Measurements from ENCODE around the gene ANXA6. TPM values are rescaled to one million over a fixed set of nuclear protein-coding genes. Genes with fewer than 3 reads are reported as not detected.

ANXA6 gene
- polyA plus RNA-seq, 3 donors: 60.6 to 124 (median 93.5) TPM

GRCh38 chr5:151084363-151084762, 73.2 kb downstream of the ANXA6 start:
- Histone ChIP-seq H3K27ac (ENCODE audit: low read depth in 1 of 2, low read length in 2 of 2) (no peak overlapping the region), H3K4me3 (replicated peaks in 1 of 3; ENCODE audit: low read depth in 2 of 3, low read length in 3 of 3) (no peak overlapping the region), H3K4me1 (ENCODE audit: control insufficient read depth in 1 of 2, insufficient read depth in 2 of 2, low read length in 2 of 2) (peaks cover 67 to 76% of the 10 kb centered on the region in 2 donors), H3K9me3 (replicated peaks in 1 of 2; ENCODE audit: control insufficient read depth in 1 of 2, insufficient read depth in 1 of 2, low read length in 2 of 2) (no peaks in the 10 kb centered on the region), H3K4me2 (replicated peaks; ENCODE audit: extremely low read depth, low read length, poor library complexity, severe bottlenecking) (no peak overlapping the region), H2AFZ (ENCODE audit: insufficient read depth, low read depth, low read length, poor library complexity, severe bottlenecking) (no peak overlapping the region), H3K9ac (ENCODE audit: insufficient read depth, low read length, poor library complexity, severe bottlenecking) (no peak overlapping the region), H3K79me2 (ENCODE audit: insufficient read depth, low read length) (peaks cover 29% of the 10 kb centered on the region), H3K36me3 (replicated peaks in 1 of 2; ENCODE audit: control insufficient read depth in 1 of 2, insufficient read depth in 2 of 2, low read length in 2 of 2) (no peaks in the 10 kb centered on the region), H3K27me3 (ENCODE audit: control insufficient read depth in 2 of 2, insufficient read depth in 2 of 2, low read length in 2 of 2) (no peaks in the 10 kb centered on the region), H4K20me1 (ENCODE audit: insufficient read depth, low read length) (peaks cover 9% of the 10 kb centered on the region)
- Mint-ChIP-seq H3K4me3 (no peak overlapping the region), H3K9me3 (no peaks in the 10 kb centered on the region), H3K4me1 (peaks cover 74% of the 10 kb centered on the region), H3K36me3 (peaks cover 2 to 3% of the 10 kb centered on the region in 2 donors), H3K27me3 (ENCODE audit: low read depth in 3 of 3) (peaks cover 0 to 3% (median 0%) of the 10 kb centered on the region in 3 donors), H3K27ac (peak overlapping the region in 3 of 7 donors; percentile 4 to 83 (median 76))
- intact Hi-C loops (cut with micrococcal nuclease): no loop called here
- WGBS (ENCODE audit: insufficient coverage): 100% methylated on average over 3 of the region's 7 CpGs
- DNase-seq: no peak
- no peak for TF ChIP-seq CTCF (IDR thresholded peaks at IDR 0.05)

GRCh38 chr5:151083081-151083676, 74.4 kb downstream of the ANXA6 start:
- Histone ChIP-seq H3K9me3 (replicated peaks in 1 of 2; ENCODE audit: control insufficient read depth in 1 of 2, insufficient read depth in 1 of 2, low read length in 2 of 2) (no peaks in the 10 kb centered on the region), H3K4me2 (replicated peaks; ENCODE audit: extremely low read depth, low read length, poor library complexity, severe bottlenecking) (no peak overlapping the region), H2AFZ (ENCODE audit: insufficient read depth, low read depth, low read length, poor library complexity, severe bottlenecking) (no peak overlapping the region), H3K79me2 (ENCODE audit: insufficient read depth, low read length) (peaks cover 41% of the 10 kb centered on the region), H3K4me3 (replicated peaks in 1 of 3; ENCODE audit: low read depth in 2 of 3, low read length in 3 of 3) (no peak overlapping the region), H3K9ac (ENCODE audit: insufficient read depth, low read length, poor library complexity, severe bottlenecking) (no peak overlapping the region), H3K27ac (ENCODE audit: low read depth in 1 of 2, low read length in 2 of 2) (peak overlapping the region in 1 of 2 donors; percentile 100), H3K4me1 (ENCODE audit: control insufficient read depth in 1 of 2, insufficient read depth in 2 of 2, low read length in 2 of 2) (peaks cover 72 to 79% of the 10 kb centered on the region in 2 donors), H3K27me3 (ENCODE audit: control insufficient read depth in 2 of 2, insufficient read depth in 2 of 2, low read length in 2 of 2) (no peaks in the 10 kb centered on the region), H4K20me1 (ENCODE audit: insufficient read depth, low read length) (peaks cover 21% of the 10 kb centered on the region), H3K36me3 (replicated peaks in 1 of 2; ENCODE audit: control insufficient read depth in 1 of 2, insufficient read depth in 2 of 2, low read length in 2 of 2) (peaks cover under 1 to 7% of the 10 kb centered on the region in 2 donors)
- Mint-ChIP-seq H3K4me1 (peaks cover 77% of the 10 kb centered on the region), H3K9me3 (no peaks in the 10 kb centered on the region), H3K36me3 (peaks cover 12 to 14% of the 10 kb centered on the region in 2 donors), H3K4me3 (peak overlapping the region in 1 of 2 donors; percentile 9), H3K27me3 (ENCODE audit: low read depth in 3 of 3) (peaks cover 0 to 2% (median 0%) of the 10 kb centered on the region in 3 donors), H3K27ac (peak overlapping the region in 5 of 7 donors; percentile 95 to 98 (median 97))
- intact Hi-C loops (cut with micrococcal nuclease): no loop called here
- TF ChIP-seq CTCF (IDR thresholded peaks at IDR 0.05): no peak
- peak; percentile 67 to 90 (median 68) for DNase-seq
- WGBS (ENCODE audit: insufficient coverage): no CpG with 5 or more reads among the region's 3 CpGs

Data from CD14-positive monocyte (primary cell).